IMR-90 (cell line): ENCODE results near the gene PCP2. TPM values are rescaled to one million over a fixed set of nuclear protein-coding genes. Genes with fewer than 3 reads are reported as not detected.

Experiments
- ATAC-seq: fragments of 200-7000 bp; cut with Tn5 transposase; 2 replicates; pipeline ENCODE4 v1.9.1; 2020; ENCODE audit warnings: low read depth, mild to moderate bottlenecking, moderate library complexity
- BruUV-seq: library from RNA; stranded (reverse); fragments of 400-500 nt; replicated peaks from 2 replicates; lab custom pipeline; 2021; lab: Mats Ljungman, UMichigan
- CTCF ChIA-PET: fragments of 300-600 bp; formaldehyde crosslinking; extraction: SDS; loops from one replicate; lab custom pipeline; 2021; ENCODE audit warnings: antibody characterized with exemption; lab: Yijun Ruan, JAX
- POLR2A ChIA-PET: fragments of 300-600 bp; sonication (Branson Sonifier 250); formaldehyde crosslinking; loops from one replicate; lab custom pipeline; 2022; ENCODE audit warnings: antibody characterized with exemption; ENCODE audit not compliant: unreplicated experiment; lab: Charles Lee
- DNase-seq: peaks from one replicate; pipeline ENCODE4 v3.0.0; 2013
- H2AFZ ChIP-seq: replicated peaks from 2 replicates; pipeline ENCODE3; 2013; ENCODE audit warnings: low read length, mild to moderate bottlenecking; ENCODE audit not compliant: poor library complexity
- H2AK5ac ChIP-seq: 2 replicates; pipeline ENCODE4 v1.6.1; 2013; ENCODE audit warnings: low read depth, low read length, inconsistent platforms
- H2AK9ac ChIP-seq: replicated peaks from 2 replicates; pipeline ENCODE3; 2013; ENCODE audit warnings: mild to moderate bottlenecking, low read depth, low read length, moderate library complexity; ENCODE audit not compliant: poor library complexity
- H2BK120ac ChIP-seq: 2 replicates; pipeline ENCODE4 v1.6.1; 2013; ENCODE audit warnings: low read depth, low read length, inconsistent platforms
- H2BK15ac ChIP-seq: 3 replicates; pipeline ENCODE4 v1.6.1; 2013; ENCODE audit warnings: low read depth, low read length, inconsistent platforms
- H2BK20ac ChIP-seq: 2 replicates; pipeline ENCODE4 v1.6.1; 2013; ENCODE audit warnings: low read depth, mild to moderate bottlenecking, inconsistent platforms, low read length, moderate library complexity
- H2BK5ac ChIP-seq: 2 replicates; pipeline ENCODE4 v1.6.1; 2013; ENCODE audit warnings: mild to moderate bottlenecking, low read depth, low read length, inconsistent platforms; ENCODE audit not compliant: poor library complexity, severe bottlenecking
- H3K14ac ChIP-seq: replicated peaks from 2 replicates; pipeline ENCODE4 v1.6.1; 2013; ENCODE audit warnings: low read depth, low read length, inconsistent platforms
- H3K18ac ChIP-seq: 2 replicates; pipeline ENCODE4 v1.6.1; 2013; ENCODE audit warnings: low read depth, low read length, control low read depth
- H3K23ac ChIP-seq: 2 replicates; pipeline ENCODE4 v1.6.1; 2013; ENCODE audit warnings: low read depth, low read length, inconsistent platforms
- H3K27ac ChIP-seq: 2 replicates; pipeline ENCODE4 v1.5.1; 2013; ENCODE audit warnings: mild to moderate bottlenecking, control low read depth, low read length; ENCODE audit not compliant: insufficient read depth
- H3K27me3 ChIP-seq: 2 replicates; pipeline ENCODE4 v1.6.1; 2013; ENCODE audit warnings: low read length; ENCODE audit not compliant: control insufficient read depth, insufficient read depth
- H3K36me3 ChIP-seq: 2 replicates; pipeline ENCODE4 v1.6.1; 2013; ENCODE audit warnings: low read length, mixed read lengths; ENCODE audit not compliant: control insufficient read depth, insufficient read depth
- H3K4ac ChIP-seq: 2 replicates; pipeline ENCODE4 v1.6.1; 2013; ENCODE audit warnings: low read depth, low read length, inconsistent platforms
- H3K4me1 ChIP-seq: 2 replicates; pipeline ENCODE4 v1.6.1; 2013; ENCODE audit warnings: low read length, mixed read lengths; ENCODE audit not compliant: control insufficient read depth, insufficient read depth
- H3K4me2 ChIP-seq: 2 replicates; pipeline ENCODE4 v1.6.1; 2013; ENCODE audit warnings: low read depth, mild to moderate bottlenecking, control low read depth, low read length, moderate library complexity
- H3K4me3 ChIP-seq: 2 replicates; pipeline ENCODE4 v1.5.1; 2013; ENCODE audit warnings: low read depth, mild to moderate bottlenecking, control low read depth, low read length, moderate library complexity; ENCODE audit not compliant: insufficient read depth
- H3K56ac ChIP-seq: 2 replicates; pipeline ENCODE4 v1.6.1; 2013; ENCODE audit warnings: low read length, inconsistent platforms; ENCODE audit not compliant: insufficient read depth; ENCODE audit errors: extremely low read depth
- H3K79me1 ChIP-seq, 2 experiments: 2 replicates each; pipeline ENCODE4 v1.6.1; 2013; ENCODE audit warnings: low read length in 2 of 2, inconsistent platforms in 1 of 2, low read depth in 1 of 2
- H3K9ac ChIP-seq: 2 replicates; pipeline ENCODE4 v1.6.1; 2013; ENCODE audit warnings: low read depth, low read length, control low read depth
- H3K9me1 ChIP-seq: 2 replicates; pipeline ENCODE4 v1.6.1; 2013; ENCODE audit warnings: low read length, inconsistent platforms; ENCODE audit not compliant: insufficient read depth
- H3K9me3 ChIP-seq: 2 replicates; pipeline ENCODE4 v1.6.1; 2013; ENCODE audit warnings: low read length; ENCODE audit not compliant: control insufficient read depth, insufficient read depth
- H4K20me1 ChIP-seq: 2 replicates; pipeline ENCODE4 v1.6.1; 2013; ENCODE audit warnings: low read length, inconsistent platforms; ENCODE audit not compliant: insufficient read depth
- H4K5ac ChIP-seq: 2 replicates; pipeline ENCODE4 v1.6.1; 2013; ENCODE audit warnings: mild to moderate bottlenecking, low read depth, low read length, control low read depth
- H4K8ac ChIP-seq, 2 experiments: 2 replicates each; pipeline ENCODE4 v1.6.1; 2013; ENCODE audit warnings: low read depth in 2 of 2, low read length in 2 of 2, control low read depth in 1 of 2, inconsistent platforms in 1 of 2
- H4K91ac ChIP-seq: 2 replicates; pipeline ENCODE4 v1.6.1; 2013; ENCODE audit warnings: low read depth, low read length, inconsistent platforms; ENCODE audit not compliant: insufficient read depth
- FOS ChIP-seq: fragments of 150-350 bp; IDR thresholded peaks from 2 replicates; pipeline ENCODE4 v1.6.1; 2016; ENCODE audit warnings: low read depth, low read length
- MAFK ChIP-seq: IDR thresholded peaks from 2 replicates; pipeline ENCODE4 v1.6.1; 2012; ENCODE audit warnings: low read depth, low read length, improper control_type of control experiment
- MXI1 ChIP-seq: IDR thresholded peaks from 2 replicates; pipeline ENCODE4 v1.6.1; 2012; ENCODE audit warnings: low read depth, mild to moderate bottlenecking, low read length, moderate library complexity, borderline replicate concordance
- POLR2A ChIP-seq: IDR thresholded peaks from 2 replicates; pipeline ENCODE4 v1.6.1; 2012; ENCODE audit warnings: mild to moderate bottlenecking, low read depth, low read length
- RCOR1 ChIP-seq: IDR thresholded peaks from 2 replicates; pipeline ENCODE4 v1.6.1; 2012; ENCODE audit warnings: mild to moderate bottlenecking, low read length, improper control_type of control experiment; ENCODE audit not compliant: insufficient replicate concordance
- RFX5 ChIP-seq: IDR thresholded peaks from 2 replicates; pipeline ENCODE4 v1.8.0; 2012; ENCODE audit warnings: low read depth, mild to moderate bottlenecking, low read length, moderate library complexity
- WGBS, 2 experiments: methylation state at CpG; one replicate each; pipeline versions ENCODE4 v1.1.5 to v1.1.7; 2013; ENCODE audit warnings: missing lambda C conversion rate in 2 of 2; ENCODE audit not compliant: insufficient read length in 1 of 2; ENCODE audit errors: extremely low coverage in 2 of 2; 5-methylcytosine and 5-hydroxymethylcytosine counted together
- dilution Hi-C: fragments of 300-500 bp; cut with HindIII; formaldehyde crosslinking; loops from one replicate; pipeline ENCODE4 v1.14.3; 2018; ENCODE audit warnings: low sequenced_read_pairs; ENCODE audit not compliant: unreplicated experiment
- in situ Hi-C: fragments of 300-500 bp; cut with MboI; formaldehyde crosslinking; loops from 3 replicates; pipeline ENCODE4 v1.14.3; 2019; ENCODE audit warnings: low sequenced_read_pairs, inconsistent platforms, mixed read lengths
- intact Hi-C: fragments of 100-400 bp; cut with micrococcal nuclease; formaldehyde crosslinking; loops from 2 replicates; pipeline ENCODE4 v1.10.0; 2022
- polyA plus RNA-seq, 3 experiments: library from polyadenylated mRNA; depleted of rRNA; stranded (reverse); fragments of >200 nt; gene quantifications; 2 replicates each; pipeline ENCODE4 v1.2.3, GENCODE V29; 2012; ENCODE audit warnings: low replicate concordance in 1 of 3
- total RNA-seq: library from RNA; depleted of rRNA; stranded (reverse); fragments of >200 nt; gene quantifications from 2 replicates; pipeline ENCODE4 v1.2.3, GENCODE V29; 2012

The PCP2 gene
- total and polyA plus RNA-seq, 2 of the 4 experiments (the other 2 are of a cell fraction) = not detected

GRCh38 chr19:7589822-7590221 is 43.7 kb downstream of the PCP2 start:
- dilution Hi-C loops (no loop called here), intact Hi-C loops (no loop called here), in situ Hi-C loops (no loop called here)
- no peak overlapping the region for H3K18ac ChIP-seq
- no peak overlapping the region for H3K14ac ChIP-seq
- no peak overlapping the region for H3K56ac ChIP-seq
- no peak overlapping the region for H2BK120ac ChIP-seq
- no peak overlapping the region for H3K9ac ChIP-seq
- H3K4me2 ChIP-seq = no peak overlapping the region
- H3K4me3 ChIP-seq = no peak overlapping the region
- TF ChIP-seq POLR2A (no peak), RFX5 (no peak), MXI1 (no peak), MAFK (no peak), FOS (no peak), RCOR1 (no peak)
- ATAC-seq (no peak), DNase-seq (no peak)
- no peak overlapping the region for H2AK5ac ChIP-seq
- no peak overlapping the region for H2BK5ac ChIP-seq
- no peak overlapping the region for H2BK20ac ChIP-seq
- no peaks in the 10 kb centered on the region for H3K9me3 ChIP-seq
- no peak overlapping the region for H4K5ac ChIP-seq
- no peaks in the 10 kb centered on the region for H3K4me1 ChIP-seq
- CTCF ChIA-PET = no interaction called here
- no peak overlapping the region for H4K8ac ChIP-seq
- no peak overlapping the region for H3K27ac ChIP-seq
- no peak overlapping the region for H3K4ac ChIP-seq
- no peaks in the 10 kb centered on the region for H3K9me1 ChIP-seq
- H2AK9ac ChIP-seq = no peak overlapping the region
- WGBS, 2 experiments = 87% methylated on average over 3 of the region's 7 CpGs; no CpG with 5 or more reads in 1 of the 2 experiments
- H4K91ac ChIP-seq = no peak overlapping the region
- no peak overlapping the region for H2BK15ac ChIP-seq
- no peak overlapping the region for H2AFZ ChIP-seq
- H3K27me3 ChIP-seq = peaks cover 7% of the 10 kb centered on the region
- H3K23ac ChIP-seq = no peak overlapping the region
- no TSS peak for BruUV-seq
- no peaks in the 10 kb centered on the region for H3K36me3 ChIP-seq
- H4K20me1 ChIP-seq = no peaks in the 10 kb centered on the region
- POLR2A ChIA-PET = no interaction called here
- H3K79me1 ChIP-seq = no peaks in the 10 kb centered on the region
